ENCODE data around the gene CAST. TPM values are rescaled to one million over a fixed set of nuclear protein-coding genes. Genes with fewer than 3 reads are reported as not detected.
"Not testable (repeated sequence)": the region's sequence is repeated elsewhere in the genome, so short reads cannot be mapped to it uniquely, and the experiment has no call there.

Gene CAST
- total and polyA plus RNA-seq, 3 donors from 2014 or later: 195 to 260 (median 241) TPM

GRCh38 chr5:96795626-96796025, 133.4 kb downstream of the CAST start:
- TF ChIP-seq CTCF (IDR thresholded peaks at IDR 0.05): no peak
- TF ChIP-seq POLR2A (IDR thresholded peaks at IDR 0.05): no peak
- H3K4me3 ChIP-seq: no peak overlapping the region
- H3K9me3 ChIP-seq: no peaks in the 10 kb centered on the region
- H3K27ac ChIP-seq: no peak overlapping the region
- no peak for DNase-seq
- H3K27me3 ChIP-seq: no peaks in the 10 kb centered on the region
- intact Hi-C loops (cut with DNase I; ENCODE audit: low total_unique reads): no loop called here
- 98% methylated on average over 2 of the region's 2 CpGs for WGBS, 2 donors
- H3K4me1 ChIP-seq: no peaks in the 10 kb centered on the region
- no peaks in the 10 kb centered on the region for H3K36me3 ChIP-seq (ENCODE audit: low read depth, missing control alignments)

- H3K36me3 ChIP-seq (ENCODE audit: low read depth, missing control alignments): no peaks in the 10 kb centered on the region
These were observed 134.3 kb downstream of the CAST start for GRCh38 chr5:96796434-96796833.

GRCh38 chr5:96801718-96802117, 139.5 kb downstream of the CAST start:
- H3K9me3 ChIP-seq; intact Hi-C loops (cut with DNase I; ENCODE audit: low total_unique reads); H3K27ac ChIP-seq; H3K4me1 ChIP-seq; DNase-seq; H3K4me3 ChIP-seq; H3K36me3 ChIP-seq (ENCODE audit: low read depth, missing control alignments); H3K27me3 ChIP-seq: not testable (repeated sequence)
- WGBS, 2 donors: 92% methylated on average over 11 of the region's 11 CpGs

More at GRCh38 chr5:96796434-96796833, 134.3 kb downstream of the CAST start:
- no peak for DNase-seq
- 80 to 93% methylated on average over 2 of the region's 2 CpGs for WGBS, 2 donors
- TF ChIP-seq POLR2A (IDR thresholded peaks at IDR 0.05) (no peak), CTCF (IDR thresholded peaks at IDR 0.05) (no peak)
- H3K4me3 ChIP-seq: no peak overlapping the region
- no peaks in the 10 kb centered on the region for H3K27me3 ChIP-seq
- intact Hi-C loops (cut with DNase I; ENCODE audit: low total_unique reads): no loop called here
- H3K9me3 ChIP-seq: no peaks in the 10 kb centered on the region
- H3K27ac ChIP-seq: no peak overlapping the region
- H3K4me1 ChIP-seq: no peaks in the 10 kb centered on the region

- H3K36me3 ChIP-seq (ENCODE audit: low read depth, missing control alignments): no peaks in the 10 kb centered on the region
- no peaks in the 10 kb centered on the region for H3K9me3 ChIP-seq
- peak; percentile 77 for DNase-seq
- intact Hi-C loops (cut with DNase I; ENCODE audit: low total_unique reads): loop anchor here (5.0 kb wide), 1 partner anchor 1965 kb away; the partner anchor contains the start of gene RGMB
- no peaks in the 10 kb centered on the region for H3K27me3 ChIP-seq
- peaks cover 8% of the 10 kb centered on the region for H3K4me1 ChIP-seq
- H3K27ac ChIP-seq: peak overlapping the region; percentile 99
- peak overlapping the region; percentile 92 to 93 for H3K4me3 ChIP-seq
- 1% methylated on average over 21 to 37 of the region's 37 CpGs for WGBS, 2 donors
- TF ChIP-seq POLR2A (IDR thresholded peaks at IDR 0.05) (no peak), CTCF (IDR thresholded peaks at IDR 0.05) (no peak)
These were observed 145.0 kb downstream of the CAST start for GRCh38 chr5:96807075-96807654.

- Histone ChIP-seq H3K4me3 (peak overlapping the region; percentile 92 to 93), H3K27me3 (no peaks in the 10 kb centered on the region), H3K4me1 (peaks cover 8% of the 10 kb centered on the region), H3K27ac (peak overlapping the region; percentile 66 to 99), H3K9me3 (no peaks in the 10 kb centered on the region), H3K36me3 (ENCODE audit: low read depth, missing control alignments) (no peaks in the 10 kb centered on the region)
- intact Hi-C loops (cut with DNase I; ENCODE audit: low total_unique reads): loop anchor here (5.0 kb wide), 1 partner anchor 1964 kb away; the partner anchor contains the start of gene RGMB
- no peak for DNase-seq
- 4 to 17% methylated on average over 2 of the region's 2 CpGs for WGBS, 2 donors
- TF ChIP-seq CTCF (IDR thresholded peaks at IDR 0.05): no peak
- TF ChIP-seq POLR2A (IDR thresholded peaks at IDR 0.05): no peak
These were observed 146.3 kb downstream of the CAST start for GRCh38 chr5:96808541-96808828.
